Liver (tissue), 9 donors: ENCODE measurements around the gene SYNDIG1. TPM values are rescaled to one million over a fixed set of nuclear protein-coding genes. Genes with fewer than 3 reads are reported as not detected.

Experiments used
- DNase-seq: peaks from one replicate; pipeline ENCODE4 v3.0.0-alpha.2; 2017; ENCODE audit warnings: low spot score
- H3K27ac ChIP-seq, 2 donors: one replicate each; pipeline ENCODE4 v1.7.0; 2013; ENCODE audit warnings: inconsistent platforms in 2 of 2, low read length in 2 of 2, control low read depth in 1 of 2, low read depth in 1 of 2, mild to moderate bottlenecking in 1 of 2
- H3K27me3 ChIP-seq, 4 donors: one replicate each; pipeline versions ENCODE4 v1.6.1 to v1.7.0; 2013; ENCODE audit warnings: low read length in 3 of 4, inconsistent platforms in 1 of 4, mild to moderate bottlenecking in 1 of 4, moderate library complexity in 1 of 4; ENCODE audit not compliant: control insufficient read depth in 4 of 4, insufficient read depth in 4 of 4
- H3K36me3 ChIP-seq, 4 donors: one replicate each; pipeline versions ENCODE4 v1.6.1 to v1.7.0; 2013; ENCODE audit warnings: low read length in 3 of 4, mild to moderate bottlenecking in 3 of 4, low read depth in 1 of 4, moderate library complexity in 1 of 4; ENCODE audit not compliant: control insufficient read depth in 4 of 4, insufficient read depth in 3 of 4
- H3K4me1 ChIP-seq, 4 donors: one replicate each; pipeline versions ENCODE4 v1.6.1 to v1.7.0; 2013; ENCODE audit warnings: low read length in 3 of 4, mild to moderate bottlenecking in 3 of 4, moderate library complexity in 1 of 4; ENCODE audit not compliant: control insufficient read depth in 4 of 4, insufficient read depth in 4 of 4
- H3K4me3 ChIP-seq, 3 donors: one replicate each; pipeline versions ENCODE4 v1.6.1 to v1.7.0; 2013; ENCODE audit warnings: low read length in 3 of 3, control low read depth in 1 of 3, low read depth in 1 of 3, mild to moderate bottlenecking in 1 of 3
- H3K9ac ChIP-seq, 2 donors: one replicate each; pipeline ENCODE4 v1.7.0; 2013; ENCODE audit warnings: low read length in 2 of 2, mild to moderate bottlenecking in 2 of 2, moderate library complexity in 2 of 2, control low read depth in 1 of 2, low read depth in 1 of 2
- H3K9me3 ChIP-seq, 4 donors: one replicate each; pipeline versions ENCODE4 v1.6.1 to v1.7.0; 2013; ENCODE audit warnings: low read length in 3 of 4; ENCODE audit not compliant: control insufficient read depth in 4 of 4
- CTCF ChIP-seq: fragments of 150-350 bp; IDR thresholded peaks from 2 replicates; pipeline ENCODE4 v1.5.1; 2017; ENCODE audit warnings: improper control_type of control experiment, low read depth, low read length; ENCODE audit not compliant: missing input control
- EGR1 ChIP-seq, 2 donors: IDR thresholded peaks; 2 replicates each; pipeline ENCODE4 v1.6.1; 2016 to 2018; ENCODE audit warnings: antibody characterized with exemption in 2 of 2, low read depth in 2 of 2
- FOXA1 ChIP-seq: IDR thresholded peaks from 2 replicates; pipeline ENCODE4 v1.6.1; 2016; ENCODE audit warnings: antibody characterized with exemption
- FOXA2 ChIP-seq: IDR thresholded peaks from 2 replicates; pipeline ENCODE4 v1.6.1; 2016; ENCODE audit warnings: antibody characterized with exemption
- GABPA ChIP-seq, 2 donors: IDR thresholded peaks in 1 of 2; conservative IDR thresholded peaks in 1 of 2; 2 replicates each; pipeline ENCODE4 v1.6.1; 2016; ENCODE audit warnings: antibody characterized with exemption in 2 of 2, mild to moderate bottlenecking in 1 of 2, moderate library complexity in 1 of 2
- HNF4A ChIP-seq, 2 donors: conservative IDR thresholded peaks; 2 replicates each; pipeline ENCODE4 v1.6.1; 2016; ENCODE audit warnings: antibody characterized with exemption in 2 of 2, mild to moderate bottlenecking in 2 of 2
- HNF4G ChIP-seq: IDR thresholded peaks from 2 replicates; pipeline ENCODE4 v1.6.1; 2016; ENCODE audit warnings: antibody characterized with exemption
- JUND ChIP-seq, 2 donors: IDR thresholded peaks; 2 replicates each; pipeline ENCODE4 v1.6.1; 2016; ENCODE audit warnings: antibody characterized with exemption in 2 of 2
- MAX ChIP-seq: IDR thresholded peaks from 2 replicates; pipeline ENCODE4 v1.6.1; 2016; ENCODE audit warnings: antibody characterized with exemption
- NR2F2 ChIP-seq: IDR thresholded peaks from 2 replicates; pipeline ENCODE4 v1.6.1; 2016; ENCODE audit warnings: antibody characterized with exemption
- RAD21 ChIP-seq, 2 donors: IDR thresholded peaks; 2 replicates each; pipeline ENCODE4 v1.6.1; 2016; ENCODE audit warnings: antibody characterized with exemption in 2 of 2, mild to moderate bottlenecking in 2 of 2
- RXRA ChIP-seq, 2 donors: IDR thresholded peaks; 2 replicates each; pipeline ENCODE4 v1.6.1; 2017 to 2018; ENCODE audit warnings: antibody characterized with exemption in 2 of 2, mild to moderate bottlenecking in 1 of 2
- SP1 ChIP-seq: IDR thresholded peaks from 2 replicates; pipeline ENCODE4 v1.6.1; 2018; ENCODE audit warnings: antibody characterized with exemption, mild to moderate bottlenecking
- TAF1 ChIP-seq: conservative IDR thresholded peaks from 2 replicates; pipeline ENCODE4 v1.6.1; 2016; ENCODE audit warnings: antibody characterized with exemption, mild to moderate bottlenecking
- YY1 ChIP-seq: IDR thresholded peaks from 2 replicates; pipeline ENCODE4 v1.6.1; 2016; ENCODE audit warnings: antibody characterized with exemption, mild to moderate bottlenecking
- ZBTB33 ChIP-seq: IDR thresholded peaks from 2 replicates; pipeline ENCODE4 v1.6.1; 2016; ENCODE audit warnings: antibody characterized with exemption
- WGBS: extraction: QIAGEN DNeasy Blood & Tissue Kit; methylation state at CpG from one replicate; pipeline ENCODE4 v1.1.7; 2013; 5-methylcytosine and 5-hydroxymethylcytosine counted together
- polyA plus RNA-seq, 2 donors: library from polyadenylated mRNA; stranded (reverse) in 1 of 2; unstranded in 1 of 2; fragments of 200-250 nt in 1 of 2; fragments of >200 nt in 1 of 2; fragmentation: Nextera tagmentation in 1 of 2; extraction: Ambion mirVana in 1 of 2; gene quantifications; one replicate each; pipeline versions ENCODE4 v1.2.1 to v1.2.3, GENCODE V29; 2013 to 2015
- total RNA-seq, 2 donors: library from RNA; depleted of rRNA; stranded (reverse); fragments of >200 nt; gene quantifications; one replicate each; pipeline ENCODE4 v1.2.3, GENCODE V29; 2014
- TF ChIP-seq, protein P1 (sequence below): IDR thresholded peaks from 2 replicates; pipeline ENCODE4 v1.6.1; 2016; ENCODE audit warnings: antibody characterized with exemption, mild to moderate bottlenecking
- TF ChIP-seq, protein P2 (sequence below): IDR thresholded peaks from 2 replicates; pipeline ENCODE4 v1.6.1; 2016; ENCODE audit warnings: antibody characterized with exemption
- donor health status: healthy.
- donor health status: healthy.
- donor health status: healthy.
- donor health status: healthy.
- donor health status: healthy.

Gene SYNDIG1
- total and polyA plus RNA-seq, 4 donors: 0.05 to 0.08 TPM; not detected in 2

DNA sequence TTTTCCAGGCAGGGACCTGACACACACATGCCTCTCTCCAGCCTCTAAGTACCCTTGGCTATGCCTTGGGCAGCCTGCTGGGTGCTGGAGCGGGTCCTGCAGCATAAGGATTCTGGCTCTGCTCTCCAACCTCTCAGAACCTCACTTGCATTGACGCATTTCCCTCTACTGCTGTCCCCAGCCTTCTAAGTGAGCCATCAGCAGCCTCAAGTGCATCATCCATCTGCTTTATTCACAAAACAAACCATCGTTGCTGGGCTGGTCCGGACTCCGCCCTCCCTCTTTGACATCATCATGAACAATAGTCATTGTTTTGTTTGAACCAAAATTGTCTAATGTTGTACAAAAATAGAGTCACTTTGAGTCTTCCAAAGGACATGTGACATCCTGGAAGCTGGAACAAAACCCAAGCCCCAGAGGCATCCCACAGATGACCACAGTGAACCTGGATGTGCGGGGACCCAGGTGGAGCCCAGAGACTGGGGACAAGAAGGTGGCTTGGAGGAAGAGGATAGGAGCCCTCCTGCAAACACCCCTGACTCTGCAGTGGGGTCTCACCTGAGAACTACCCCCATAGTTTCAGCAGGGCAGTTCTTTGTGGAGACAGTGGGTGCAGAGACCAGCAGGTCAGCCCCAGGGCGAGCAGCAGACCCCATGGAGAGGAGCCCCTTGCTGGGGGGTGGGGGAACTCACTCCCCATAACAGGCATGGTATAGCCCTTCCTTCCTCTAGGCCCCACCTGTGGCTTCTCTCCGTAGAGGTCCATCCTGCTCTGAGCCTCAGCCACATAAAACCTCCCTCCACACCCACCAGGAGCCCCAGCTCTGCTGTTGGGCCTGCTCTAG, 230.1 kb downstream of the SYNDIG1 start:
- Histone ChIP-seq H3K27ac (no peak overlapping the region), H3K4me3 (no peak overlapping the region), H3K27me3 (no peaks in the 10 kb centered on the region), H3K9me3 (no peaks in the 10 kb centered on the region), H3K9ac (no peak overlapping the region), H3K4me1 (no peaks in the 10 kb centered on the region), H3K36me3 (no peaks in the 10 kb centered on the region)
- no peak for TF ChIP-seq GABPA (IDR thresholded peaks at IDR 0.05 in 1 of 2, conservative IDR thresholded peaks at IDR 0.05 in 1 of 2)
- no peak for TF ChIP-seq SP1
- TF ChIP-seq JUND (IDR thresholded peaks at IDR 0.05): no peak
- TF ChIP-seq YY1: no peak
- TF ChIP-seq RXRA (IDR thresholded peaks at IDR 0.05): no peak
- no peak for TF ChIP-seq FOXA1
- no peak for TF ChIP-seq MAX
- TF ChIP-seq, protein P1, sequence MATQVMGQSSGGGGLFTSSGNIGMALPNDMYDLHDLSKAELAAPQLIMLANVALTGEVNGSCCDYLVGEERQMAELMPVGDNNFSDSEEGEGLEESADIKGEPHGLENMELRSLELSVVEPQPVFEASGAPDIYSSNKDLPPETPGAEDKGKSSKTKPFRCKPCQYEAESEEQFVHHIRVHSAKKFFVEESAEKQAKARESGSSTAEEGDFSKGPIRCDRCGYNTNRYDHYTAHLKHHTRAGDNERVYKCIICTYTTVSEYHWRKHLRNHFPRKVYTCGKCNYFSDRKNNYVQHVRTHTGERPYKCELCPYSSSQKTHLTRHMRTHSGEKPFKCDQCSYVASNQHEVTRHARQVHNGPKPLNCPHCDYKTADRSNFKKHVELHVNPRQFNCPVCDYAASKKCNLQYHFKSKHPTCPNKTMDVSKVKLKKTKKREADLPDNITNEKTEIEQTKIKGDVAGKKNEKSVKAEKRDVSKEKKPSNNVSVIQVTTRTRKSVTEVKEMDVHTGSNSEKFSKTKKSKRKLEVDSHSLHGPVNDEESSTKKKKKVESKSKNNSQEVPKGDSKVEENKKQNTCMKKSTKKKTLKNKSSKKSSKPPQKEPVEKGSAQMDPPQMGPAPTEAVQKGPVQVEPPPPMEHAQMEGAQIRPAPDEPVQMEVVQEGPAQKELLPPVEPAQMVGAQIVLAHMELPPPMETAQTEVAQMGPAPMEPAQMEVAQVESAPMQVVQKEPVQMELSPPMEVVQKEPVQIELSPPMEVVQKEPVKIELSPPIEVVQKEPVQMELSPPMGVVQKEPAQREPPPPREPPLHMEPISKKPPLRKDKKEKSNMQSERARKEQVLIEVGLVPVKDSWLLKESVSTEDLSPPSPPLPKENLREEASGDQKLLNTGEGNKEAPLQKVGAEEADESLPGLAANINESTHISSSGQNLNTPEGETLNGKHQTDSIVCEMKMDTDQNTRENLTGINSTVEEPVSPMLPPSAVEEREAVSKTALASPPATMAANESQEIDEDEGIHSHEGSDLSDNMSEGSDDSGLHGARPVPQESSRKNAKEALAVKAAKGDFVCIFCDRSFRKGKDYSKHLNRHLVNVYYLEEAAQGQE: no peak
- no peak for TF ChIP-seq CTCF
- TF ChIP-seq HNF4G: no peak
- TF ChIP-seq NR2F2: no peak
- TF ChIP-seq, protein P2, sequence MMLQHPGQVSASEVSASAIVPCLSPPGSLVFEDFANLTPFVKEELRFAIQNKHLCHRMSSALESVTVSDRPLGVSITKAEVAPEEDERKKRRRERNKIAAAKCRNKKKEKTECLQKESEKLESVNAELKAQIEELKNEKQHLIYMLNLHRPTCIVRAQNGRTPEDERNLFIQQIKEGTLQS: no peak
- TF ChIP-seq RAD21 (IDR thresholded peaks at IDR 0.05): no peak
- TF ChIP-seq HNF4A (conservative IDR thresholded peaks at IDR 0.05): no peak
- no peak for TF ChIP-seq TAF1
- no peak for TF ChIP-seq EGR1 (IDR thresholded peaks at IDR 0.05; ENCODE audit: low read depth in 2 of 2)
- TF ChIP-seq FOXA2: no peak
- TF ChIP-seq ZBTB33: no peak
- peak; percentile 23 for DNase-seq
- 83% methylated on average over 8 of the region's 8 CpGs for WGBS
